GM12872 (cell line): ENCODE data around the gene GGACT.

Source experiments
- CTCF ChIP-seq: IDR thresholded peaks from 3 replicates; pipeline ENCODE4 v1.5.1; 2011; ENCODE audit warnings: low read depth, mild to moderate bottlenecking, low read length, moderate library complexity; ENCODE audit not compliant: insufficient read depth

Gene GGACT

GRCh38 chr13:100513987-100514670 lies 74.5 kb downstream of the GGACT start:
- TF ChIP-seq CTCF: no peak

GRCh38 chr13:100513171-100513570 lies 75.4 kb downstream of the GGACT start:
- no peak for TF ChIP-seq CTCF

- TF ChIP-seq CTCF: no peak
Observed at GRCh38 chr13:100512422-100512821, 76.2 kb downstream of the GGACT start.

GRCh38 chr13:100511466-100511865 lies 77.1 kb downstream of the GGACT start:
- no peak for TF ChIP-seq CTCF

GRCh38 chr13:100510208-100510957 lies 78.2 kb downstream of the GGACT start:
- no peak for TF ChIP-seq CTCF

- no peak for TF ChIP-seq CTCF
Observed at GRCh38 chr13:100508996-100509395, 79.6 kb downstream of the GGACT start.

GRCh38 chr13:100508455-100508854 lies 80.1 kb downstream of the GGACT start:
- no peak for TF ChIP-seq CTCF
